H1 (cell line): Measurements from ENCODE around the gene FAM174B. TPM values are rescaled to one million over a fixed set of nuclear protein-coding genes. Genes with fewer than 3 reads are reported as not detected.

Source experiments
- CTBP2 ChIP-seq: IDR thresholded peaks from 2 replicates; pipeline ENCODE4 v1.7.0; 2011; ENCODE audit warnings: borderline replicate concordance, mild to moderate bottlenecking, moderate library complexity, mixed read lengths, low read length; ENCODE audit not compliant: insufficient read depth, insufficient read length
- JUND ChIP-seq: IDR thresholded peaks from 2 replicates; pipeline ENCODE4 v1.6.1; 2011; ENCODE audit warnings: mild to moderate bottlenecking, improper control_type of control experiment, low read length
- KDM4A ChIP-seq: IDR thresholded peaks from one replicate; pipeline ENCODE4 v1.7.1; 2012; ENCODE audit warnings: low read depth, mild to moderate bottlenecking, moderate library complexity, low read length, inconsistent platforms; ENCODE audit not compliant: severe bottlenecking
- KDM5A ChIP-seq: fragments of 200-600 bp; IDR thresholded peaks from 2 replicates; pipeline ENCODE4 v1.7.1; 2012; ENCODE audit warnings: mild to moderate bottlenecking, low read length, inconsistent platforms, mixed read lengths
- POU5F1 ChIP-seq: IDR thresholded peaks from 2 replicates; pipeline ENCODE4 v1.6.1; 2011; ENCODE audit warnings: low read depth, mild to moderate bottlenecking, low read length, moderate library complexity
- SIRT6 ChIP-seq: IDR thresholded peaks from one replicate; pipeline ENCODE4 v1.7.1; 2012; ENCODE audit warnings: low read length, inconsistent platforms
- polyA plus RNA-seq, 7 experiments: library from polyadenylated mRNA; depleted of rRNA in 3 of 7; stranded (reverse) in 5 of 7; unstranded in 2 of 7; fragments of >200 nt in 5 of 7; fragments of 200-250 nt in 2 of 7; gene quantifications; 1 replicate in 5 of 7; 2 replicates in 1 of 7; 4 replicates in 1 of 7; pipeline versions ENCODE4 v1.2.1 to v1.2.3, GENCODE V29; 2011 to 2013; ENCODE audit warnings: missing spikeins in 2 of 7, mixed read lengths in 2 of 7
- total RNA-seq: library from RNA; stranded (reverse); fragmentation: NEBNext Ultra II Directional; extraction: Animal tissue kit (Norgen Biotek cat#: 25700); gene quantifications from 2 replicates; pipeline ENCODE4 v1.2.1, GENCODE V29; 2021

The FAM174B gene
- total and polyA plus RNA-seq, 2 of the 8 experiments (the other 6 are each of a cell fraction or from before 2014, with no cell fraction given): 9.3 to 35.2 TPM

DNA sequence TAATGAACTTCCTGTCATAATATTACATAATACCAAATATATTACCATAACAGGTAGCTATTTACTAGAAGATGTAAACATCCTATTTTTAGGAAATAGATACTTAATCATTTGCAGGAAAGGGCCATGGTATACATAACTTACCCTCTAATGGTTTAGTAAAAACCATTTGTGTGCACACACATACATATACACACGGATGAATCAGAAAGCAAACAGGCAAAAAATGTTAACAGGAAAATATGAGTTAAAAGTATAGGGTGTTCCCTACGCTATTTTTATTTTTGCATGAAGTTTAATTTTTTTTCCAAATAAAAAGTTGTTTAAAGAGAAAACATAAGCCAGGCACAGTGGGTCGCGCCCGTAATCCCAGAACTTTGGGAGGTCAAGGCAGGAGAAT is 34.6 kb downstream of the FAM174B start (continued):
- TF ChIP-seq JUND: no peak
- no peak for TF ChIP-seq CTBP2
- no peak for TF ChIP-seq KDM5A
- TF ChIP-seq POU5F1: no peak
- TF ChIP-seq KDM4A: no peak
- no peak for TF ChIP-seq SIRT6
